ENCODE measurements around the gene GABRR1.
"Not testable (repeated sequence)": the region's sequence is repeated elsewhere in the genome, so short reads cannot be mapped to it uniquely, and the experiment has no call there.

DNA sequence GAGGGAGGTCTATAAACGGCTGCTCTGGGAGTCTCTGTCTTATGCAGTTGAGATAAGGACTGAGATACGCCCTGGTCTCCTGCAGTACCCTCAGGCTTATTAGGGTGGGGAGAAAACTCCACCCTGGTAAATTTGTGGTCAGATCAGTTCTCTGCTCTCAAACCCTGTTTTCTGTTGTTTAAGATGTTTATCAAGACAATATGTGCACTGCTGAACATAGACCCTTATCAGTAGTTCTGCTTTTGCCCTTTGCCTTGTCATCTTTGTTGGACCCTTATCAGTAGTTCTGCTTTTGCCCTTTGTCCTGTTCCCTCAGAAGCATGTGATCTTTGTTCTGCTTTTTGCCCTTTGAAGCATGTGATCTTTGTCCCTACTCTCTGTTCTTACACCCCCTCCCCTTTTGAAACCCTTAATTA lies 88.9 kb downstream of the GABRR1 start:
- not testable (repeated sequence) for TF ChIP-seq YY1 (IDR thresholded peaks at IDR 0.05; ENCODE audit: insufficient read depth, insufficient read length); ZNF274 (IDR thresholded peaks at IDR 0.05; ENCODE audit: low read depth, low read length)

All from NT2/D1 (cell line).